Tibial nerve (tissue), 4 donors: ENCODE measurements around the gene RNF220.

Source experiments
- CTCF ChIP-seq, 5 experiments: fragments of 200-600 bp in 3 of 5; fragments of 450-650 bp in 2 of 5; sonication (generic) in 3 of 5; IDR thresholded peaks; one replicate each; pipeline ENCODE4 v1.5.1; 2016 to 2019; ENCODE audit warnings: antibody characterized with exemption in 5 of 5, mild to moderate bottlenecking in 3 of 5, moderate library complexity in 2 of 5
- EP300 ChIP-seq, 2 donors: sonication (generic); formaldehyde crosslinking; IDR thresholded peaks; one replicate each; pipeline ENCODE4 v1.6.1; 2017; ENCODE audit warnings: antibody characterized with exemption in 2 of 2, mild to moderate bottlenecking in 1 of 2

GRCh38 chr1:44416408-44416807 is 11.4 kb downstream of the RNF220 start:
- TF ChIP-seq EP300 (IDR thresholded peaks at IDR 0.05) (no peak), CTCF (IDR thresholded peaks at IDR 0.05) (no peak)
